Measurements from ENCODE around the gene GRAP.
"Not testable (repeated sequence)": the region's sequence is repeated elsewhere in the genome, so short reads cannot be mapped to it uniquely, and the experiment has no call there.

Gene GRAP

DNA sequence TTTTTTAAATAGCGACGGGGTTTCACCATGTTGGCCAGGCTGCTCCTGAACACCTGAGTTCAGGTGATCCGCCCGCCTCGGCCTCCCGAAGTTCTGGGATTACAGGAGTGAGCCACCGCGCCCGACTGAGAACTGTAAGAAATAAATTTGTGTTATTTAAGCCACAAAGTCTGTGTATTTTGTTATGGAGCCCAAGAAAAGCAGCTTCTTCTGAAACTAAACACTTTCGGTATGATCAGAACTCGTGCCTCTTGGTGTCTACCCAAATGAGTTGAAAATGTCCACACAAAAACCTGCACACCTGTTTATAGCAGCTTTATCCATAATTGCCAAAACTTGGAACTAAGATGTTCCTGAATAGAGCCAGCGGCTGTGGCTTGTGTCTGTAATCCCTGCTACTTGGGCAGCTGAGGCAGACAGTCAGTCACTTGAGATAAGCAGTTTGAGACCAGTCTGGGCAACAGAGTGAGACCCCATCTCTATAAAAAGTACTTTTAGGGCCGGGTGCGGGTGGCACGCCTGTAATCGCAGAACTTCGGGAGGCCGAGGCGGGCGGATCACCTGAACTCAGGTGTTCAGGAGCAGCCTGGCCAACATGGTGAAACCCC, 16.1 kb upstream of the GRAP start:
- H3K27me3 ChIP-seq (ENCODE audit: control insufficient read depth, insufficient read depth, low read length); H3K36me3 ChIP-seq (ENCODE audit: control insufficient read depth, insufficient read depth, low read length); H3K27ac ChIP-seq (ENCODE audit: low read depth, low read length); H3K4me1 ChIP-seq (ENCODE audit: control insufficient read depth, insufficient read depth, low read length); H3K4me3 ChIP-seq (ENCODE audit: low read length); H3K9ac ChIP-seq (ENCODE audit: low read length): not testable (repeated sequence)

DNA sequence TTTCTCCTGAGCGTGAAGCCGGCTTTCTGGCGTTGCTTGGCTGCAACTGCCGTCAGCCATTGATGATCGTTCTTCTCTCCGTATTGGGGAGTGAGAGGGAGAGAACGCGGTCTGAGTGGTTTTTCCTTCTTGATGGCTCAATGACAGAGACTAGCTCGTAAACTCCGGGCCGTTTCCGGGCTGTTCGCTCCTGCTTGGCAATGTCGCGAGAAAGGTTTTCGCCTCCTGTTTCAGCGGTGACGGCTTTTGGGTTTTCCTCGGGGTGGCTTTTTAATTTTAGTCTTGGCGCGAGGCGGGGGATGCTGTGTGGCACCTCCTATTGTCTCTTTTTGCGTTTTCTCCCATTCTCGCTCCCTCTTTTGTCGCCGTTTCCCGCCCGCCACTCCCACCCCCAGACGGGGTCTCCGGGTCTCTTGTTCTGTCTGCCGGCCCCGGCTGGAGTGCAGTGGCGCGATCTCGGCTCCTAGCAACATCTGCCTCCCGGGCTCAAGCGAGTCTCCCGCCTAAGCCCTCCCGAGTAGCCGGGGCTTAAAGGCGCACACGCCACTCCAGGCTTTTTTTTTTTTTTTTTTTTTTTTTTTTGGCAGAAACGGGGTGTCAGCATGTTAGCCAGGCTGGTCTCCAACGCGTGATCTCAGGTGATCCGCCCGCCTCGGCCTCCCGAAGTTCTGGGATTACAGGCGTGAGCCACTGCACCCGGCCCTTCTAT, 15.4 kb upstream of the GRAP start:
- not testable (repeated sequence) for H3K4me1 ChIP-seq (ENCODE audit: control insufficient read depth, insufficient read depth, low read length); H3K9ac ChIP-seq (ENCODE audit: low read length); H3K27ac ChIP-seq (ENCODE audit: low read depth, low read length); H3K4me3 ChIP-seq (ENCODE audit: low read length); H3K27me3 ChIP-seq (ENCODE audit: control insufficient read depth, insufficient read depth, low read length); H3K36me3 ChIP-seq (ENCODE audit: control insufficient read depth, insufficient read depth, low read length)

DNA sequence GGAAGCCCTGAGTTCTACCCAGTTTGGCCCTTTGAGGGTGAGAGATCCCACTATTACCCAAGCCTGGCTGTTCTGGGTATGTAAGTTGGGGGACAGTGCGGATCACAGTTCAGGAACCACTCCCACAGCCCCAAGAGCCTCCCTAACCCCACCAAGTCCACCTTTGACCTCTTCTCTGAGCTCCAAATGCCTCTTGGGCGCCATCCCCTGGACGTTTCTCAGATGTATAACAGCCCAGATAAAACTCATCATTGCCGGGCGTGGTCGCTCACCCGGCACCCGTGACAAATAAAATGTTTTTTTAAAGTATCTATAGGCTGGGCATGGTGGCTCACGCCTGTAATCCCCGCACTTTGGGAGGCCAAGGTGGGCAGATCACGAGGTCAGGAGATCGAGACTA, 8.7 kb upstream of the GRAP start:
- H3K27ac ChIP-seq (ENCODE audit: low read depth, low read length); H3K4me3 ChIP-seq (ENCODE audit: low read length); H3K4me1 ChIP-seq (ENCODE audit: control insufficient read depth, insufficient read depth, low read length); H3K36me3 ChIP-seq (ENCODE audit: control insufficient read depth, insufficient read depth, low read length); H3K27me3 ChIP-seq (ENCODE audit: control insufficient read depth, insufficient read depth, low read length); H3K9ac ChIP-seq (ENCODE audit: low read length): not testable (repeated sequence)

DNA sequence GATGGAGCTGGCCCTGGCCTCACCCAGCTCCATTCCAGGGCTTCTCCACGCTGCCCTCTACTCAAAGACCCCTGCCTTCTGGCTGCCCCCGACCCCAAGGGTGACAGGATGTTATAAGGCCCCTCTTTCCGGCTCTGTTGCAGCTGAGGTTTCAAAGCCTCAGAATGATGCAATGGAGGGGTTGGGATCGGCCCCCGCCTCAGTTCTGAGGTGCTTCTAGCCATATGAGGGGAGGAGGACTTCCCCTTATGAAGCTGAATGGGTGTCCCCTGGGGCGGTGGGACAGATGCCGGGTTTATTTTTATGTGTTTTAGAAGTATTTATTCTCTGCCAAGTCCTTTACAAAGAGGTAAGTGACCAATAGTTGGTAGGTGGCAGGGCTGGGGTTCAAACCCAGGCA, 2.1 kb upstream of the GRAP start:
- not testable (repeated sequence) for H3K9ac ChIP-seq (ENCODE audit: low read length); H3K27me3 ChIP-seq (ENCODE audit: control insufficient read depth, insufficient read depth, low read length); H3K4me1 ChIP-seq (ENCODE audit: control insufficient read depth, insufficient read depth, low read length); H3K36me3 ChIP-seq (ENCODE audit: control insufficient read depth, insufficient read depth, low read length); H3K4me3 ChIP-seq (ENCODE audit: low read length); H3K27ac ChIP-seq (ENCODE audit: low read depth, low read length)

DNA sequence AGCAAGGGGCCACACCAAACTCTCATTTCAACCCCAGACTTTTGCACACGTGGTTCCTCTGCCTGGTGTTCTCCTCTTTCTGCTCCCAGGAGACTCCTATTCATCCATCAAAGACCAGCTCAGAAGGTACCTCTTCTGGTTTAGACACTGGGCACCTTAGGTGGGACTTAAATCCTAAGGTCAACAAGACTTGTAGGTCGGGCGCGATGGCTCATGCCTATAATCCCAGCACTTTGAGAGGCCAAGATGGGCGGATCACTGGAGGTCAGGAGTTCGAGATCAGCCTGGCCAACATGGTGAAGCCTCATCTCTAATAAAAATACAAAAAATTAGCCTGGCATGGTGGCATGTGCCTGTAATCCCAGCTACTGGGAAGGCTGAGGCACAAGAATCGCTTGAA, 753 bp upstream of the GRAP start:
- not testable (repeated sequence) for H3K36me3 ChIP-seq (ENCODE audit: control insufficient read depth, insufficient read depth, low read length); H3K4me1 ChIP-seq (ENCODE audit: control insufficient read depth, insufficient read depth, low read length); H3K9ac ChIP-seq (ENCODE audit: low read length); H3K27me3 ChIP-seq (ENCODE audit: control insufficient read depth, insufficient read depth, low read length); H3K27ac ChIP-seq (ENCODE audit: low read depth, low read length); H3K4me3 ChIP-seq (ENCODE audit: low read length)

DNA sequence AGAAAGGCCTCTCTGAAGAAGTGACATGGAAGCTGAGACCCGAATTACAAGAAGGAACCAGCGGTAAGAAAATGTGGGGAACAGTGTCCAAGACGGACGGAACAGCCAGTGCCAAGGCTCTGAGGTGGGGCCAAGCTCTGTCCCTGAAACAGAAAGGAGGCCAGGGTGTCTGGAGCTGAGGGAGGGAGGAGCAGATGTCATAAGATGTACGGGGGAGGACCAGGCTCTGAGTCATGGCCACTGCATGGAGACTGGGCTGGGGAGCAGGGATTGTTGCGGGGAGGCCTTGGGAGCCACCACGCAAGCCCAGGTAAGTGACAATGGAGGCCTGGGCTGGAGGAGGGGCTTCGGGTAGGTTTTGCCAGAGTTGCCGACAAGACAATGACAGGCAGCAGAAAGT, 2.1 kb downstream of the GRAP start:
- H3K36me3 ChIP-seq (ENCODE audit: control insufficient read depth, insufficient read depth, low read length); H3K4me1 ChIP-seq (ENCODE audit: control insufficient read depth, insufficient read depth, low read length); H3K4me3 ChIP-seq (ENCODE audit: low read length); H3K27me3 ChIP-seq (ENCODE audit: control insufficient read depth, insufficient read depth, low read length); H3K27ac ChIP-seq (ENCODE audit: low read depth, low read length); H3K9ac ChIP-seq (ENCODE audit: low read length): not testable (repeated sequence)

DNA sequence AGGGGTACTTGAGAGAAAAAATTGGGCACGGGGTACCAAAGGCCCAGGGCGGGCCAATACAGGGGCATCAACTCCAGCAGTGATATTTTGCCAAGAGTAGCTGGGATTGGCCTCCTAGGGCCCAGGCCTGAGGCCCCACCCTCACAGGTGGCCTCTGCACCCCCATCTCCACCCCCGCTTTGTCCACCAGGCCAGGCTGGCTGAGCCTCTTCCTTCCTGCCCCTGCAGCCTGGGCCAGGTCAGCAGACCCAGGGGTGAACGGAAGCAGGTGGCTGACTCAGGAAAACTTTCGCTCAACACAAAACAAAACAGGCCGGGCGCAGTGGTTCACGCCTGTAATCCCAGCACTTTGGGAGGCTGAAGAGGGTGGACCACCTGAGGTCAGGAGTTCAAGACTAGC, 3.7 kb downstream of the GRAP start:
- H3K27me3 ChIP-seq (ENCODE audit: control insufficient read depth, insufficient read depth, low read length); H3K27ac ChIP-seq (ENCODE audit: low read depth, low read length); H3K9ac ChIP-seq (ENCODE audit: low read length); H3K4me1 ChIP-seq (ENCODE audit: control insufficient read depth, insufficient read depth, low read length); H3K36me3 ChIP-seq (ENCODE audit: control insufficient read depth, insufficient read depth, low read length); H3K4me3 ChIP-seq (ENCODE audit: low read length): not testable (repeated sequence)

DNA sequence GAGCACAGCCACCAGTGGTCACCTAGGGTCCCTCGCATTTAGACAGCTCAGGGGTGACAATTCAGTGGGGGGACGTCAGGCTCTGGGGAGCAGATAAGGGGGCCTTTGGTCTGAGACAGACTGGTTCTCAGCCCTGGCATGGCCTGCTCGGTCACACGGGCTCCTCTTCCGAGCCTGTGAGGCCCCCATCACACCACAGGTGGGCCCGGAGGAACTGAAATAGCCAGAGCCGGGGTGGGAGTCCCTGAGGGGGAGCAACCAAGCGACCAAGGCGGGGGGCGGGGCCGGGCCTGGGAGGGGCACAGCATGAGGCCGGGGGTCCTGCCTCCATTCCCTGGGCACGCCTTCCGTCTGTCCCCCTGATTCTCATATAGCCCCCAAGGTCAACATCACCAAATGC, 4.4 kb downstream of the GRAP start:
- not testable (repeated sequence) for H3K27ac ChIP-seq (ENCODE audit: low read depth, low read length); H3K4me1 ChIP-seq (ENCODE audit: control insufficient read depth, insufficient read depth, low read length); H3K9ac ChIP-seq (ENCODE audit: low read length); H3K4me3 ChIP-seq (ENCODE audit: low read length); H3K27me3 ChIP-seq (ENCODE audit: control insufficient read depth, insufficient read depth, low read length); H3K36me3 ChIP-seq (ENCODE audit: control insufficient read depth, insufficient read depth, low read length)

DNA sequence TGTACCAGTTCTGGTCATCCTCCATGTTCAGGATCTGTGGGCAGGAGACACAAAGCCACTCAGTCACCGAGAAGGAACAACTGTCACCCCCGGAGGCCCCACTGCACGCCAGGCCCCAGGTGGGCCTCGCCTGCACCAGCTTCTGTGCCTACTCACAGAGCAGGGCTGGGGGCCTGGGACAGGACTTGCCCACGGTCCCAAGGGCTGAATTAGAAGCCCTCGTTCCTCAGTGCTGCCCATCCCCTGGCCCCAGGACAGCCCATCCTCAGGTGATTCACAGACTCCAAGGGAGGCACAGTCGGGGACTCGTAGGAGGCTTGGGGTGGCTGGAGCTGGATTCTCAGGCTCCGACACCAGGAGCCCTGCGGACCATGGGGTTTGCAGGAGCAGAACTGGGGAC, 4.9 kb downstream of the GRAP start:
- H3K4me1 ChIP-seq (ENCODE audit: control insufficient read depth, insufficient read depth, low read length); H3K27me3 ChIP-seq (ENCODE audit: control insufficient read depth, insufficient read depth, low read length); H3K9ac ChIP-seq (ENCODE audit: low read length); H3K27ac ChIP-seq (ENCODE audit: low read depth, low read length); H3K36me3 ChIP-seq (ENCODE audit: control insufficient read depth, insufficient read depth, low read length); H3K4me3 ChIP-seq (ENCODE audit: low read length): not testable (repeated sequence)

DNA sequence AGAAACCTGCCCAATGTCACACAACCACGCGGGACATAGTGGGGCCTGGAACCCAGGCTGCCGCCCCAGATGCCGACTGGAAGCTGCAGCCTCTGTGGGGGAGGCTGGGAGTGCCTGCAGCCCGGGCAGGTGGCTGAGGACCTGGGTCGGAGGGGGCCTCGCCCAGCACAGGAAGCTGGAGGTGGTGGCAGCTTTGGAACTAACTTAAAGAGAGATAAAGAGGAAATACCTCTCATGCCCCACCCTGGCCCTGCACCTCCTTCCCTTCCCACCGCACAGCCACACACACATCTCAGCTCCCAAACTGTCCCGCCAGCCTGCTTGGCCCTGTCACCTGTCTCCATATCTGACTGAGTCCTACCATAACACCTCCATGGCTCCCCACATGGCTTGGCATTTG, 6.4 kb downstream of the GRAP start:
- not testable (repeated sequence) for H3K9ac ChIP-seq (ENCODE audit: low read length); H3K27ac ChIP-seq (ENCODE audit: low read depth, low read length); H3K36me3 ChIP-seq (ENCODE audit: control insufficient read depth, insufficient read depth, low read length); H3K27me3 ChIP-seq (ENCODE audit: control insufficient read depth, insufficient read depth, low read length); H3K4me3 ChIP-seq (ENCODE audit: low read length); H3K4me1 ChIP-seq (ENCODE audit: control insufficient read depth, insufficient read depth, low read length)

DNA sequence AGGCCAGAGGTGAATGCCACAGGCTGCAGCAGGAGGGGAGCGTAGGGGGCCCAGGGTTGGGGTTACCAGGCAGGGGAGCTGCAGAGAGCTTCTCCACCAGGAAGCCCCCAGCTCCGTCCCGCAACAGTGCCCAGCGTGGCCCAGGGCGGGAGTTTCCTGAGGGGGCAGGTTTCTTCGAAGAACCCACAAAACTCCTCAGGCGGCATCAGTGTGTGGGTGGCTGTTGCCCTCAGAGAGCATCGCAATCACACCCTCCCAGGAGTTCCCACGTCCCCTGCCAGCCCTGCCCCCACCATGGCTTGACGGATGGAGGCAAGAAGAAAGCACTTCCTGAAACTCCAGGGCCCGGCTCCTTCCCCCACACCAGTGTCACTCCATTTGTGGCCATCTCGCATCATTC, 8.0 kb downstream of the GRAP start:
- not testable (repeated sequence) for H3K36me3 ChIP-seq (ENCODE audit: control insufficient read depth, insufficient read depth, low read length); H3K4me1 ChIP-seq (ENCODE audit: control insufficient read depth, insufficient read depth, low read length)

DNA sequence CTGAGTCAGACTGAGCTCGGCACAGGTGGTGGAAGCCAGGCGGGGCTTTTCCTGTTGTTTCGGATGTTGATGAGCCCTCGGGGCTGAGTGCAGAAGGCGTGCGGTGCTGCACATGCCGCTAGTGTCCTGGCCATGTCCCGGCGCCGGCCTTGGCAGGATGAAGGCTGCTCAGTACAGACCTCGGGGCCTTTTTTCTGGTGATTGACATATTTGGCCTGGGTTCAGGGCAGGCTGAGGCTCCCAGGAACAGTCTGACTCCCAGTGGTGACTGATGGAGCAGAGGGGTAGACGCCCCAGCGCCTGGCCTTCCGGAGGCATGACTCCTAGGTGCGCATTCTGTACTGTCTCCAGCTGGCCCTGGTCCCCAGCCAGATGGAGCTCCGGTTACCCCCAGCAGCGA, 8.8 kb downstream of the GRAP start:
- not testable (repeated sequence) for H3K27me3 ChIP-seq (ENCODE audit: control insufficient read depth, insufficient read depth, low read length); H3K27ac ChIP-seq (ENCODE audit: low read depth, low read length); H3K4me1 ChIP-seq (ENCODE audit: control insufficient read depth, insufficient read depth, low read length); H3K4me3 ChIP-seq (ENCODE audit: low read length); H3K9ac ChIP-seq (ENCODE audit: low read length); H3K36me3 ChIP-seq (ENCODE audit: control insufficient read depth, insufficient read depth, low read length)

More for the DNA sequence above, 8.0 kb downstream of the GRAP start:
- not testable (repeated sequence) for H3K27ac ChIP-seq (ENCODE audit: low read depth, low read length); H3K4me3 ChIP-seq (ENCODE audit: low read length); H3K27me3 ChIP-seq (ENCODE audit: control insufficient read depth, insufficient read depth, low read length); H3K9ac ChIP-seq (ENCODE audit: low read length)

DNA sequence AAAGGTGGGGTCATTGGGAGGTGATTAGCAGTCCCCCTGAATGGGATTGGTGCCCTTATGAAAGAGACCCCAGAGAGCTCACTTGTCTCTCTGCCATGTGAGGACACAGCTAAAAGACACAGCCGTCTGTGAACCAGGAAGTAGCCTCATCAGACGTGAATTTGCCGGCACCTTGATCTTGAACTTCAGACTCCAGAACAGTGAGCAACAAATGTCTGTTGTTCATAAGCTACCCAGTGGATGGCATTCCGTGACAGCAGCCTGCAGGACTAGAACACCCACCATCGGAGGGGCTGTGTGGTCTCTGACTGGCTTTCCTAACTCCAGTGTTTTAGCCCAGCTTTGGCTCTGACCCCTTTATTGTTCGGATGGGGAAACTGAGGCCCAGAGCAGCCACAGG, 9.2 kb downstream of the GRAP start:
- not testable (repeated sequence) for H3K4me3 ChIP-seq (ENCODE audit: low read length); H3K9ac ChIP-seq (ENCODE audit: low read length); H3K36me3 ChIP-seq (ENCODE audit: control insufficient read depth, insufficient read depth, low read length); H3K4me1 ChIP-seq (ENCODE audit: control insufficient read depth, insufficient read depth, low read length); H3K27me3 ChIP-seq (ENCODE audit: control insufficient read depth, insufficient read depth, low read length); H3K27ac ChIP-seq (ENCODE audit: low read depth, low read length)

Data from rectal smooth muscle tissue (tissue), 1 donor.